ENCODE data around the gene AP4B1. TPM values are rescaled to one million over a fixed set of nuclear protein-coding genes. Genes with fewer than 3 reads are reported as not detected.

AP4B1 gene
- total RNA-seq, 1 experiment from 2014 or later = 11.1 TPM

- H2AFZ ChIP-seq (ENCODE audit: low read depth, low read length, poor library complexity, severe bottlenecking) = peak within 1 kb of the TSS; percentile 53
- intact Hi-C loops (cut with micrococcal nuclease) = loop anchor here (1.0 kb wide), 1 partner anchor 24 kb away; the partner anchor contains the start of gene DCLRE1B
- H3K4me1 ChIP-seq (ENCODE audit: control insufficient read depth in 1 of 2, insufficient read depth in 2 of 2, low read length in 2 of 2) = peaks cover 13 to 29% of the 10 kb centered on the region in 2 experiments; a peak in 3 of 4 replicates
- CTCF ChIA-PET = interaction anchor here (2.1 kb wide), 1 partner anchor 23 kb away, joined by 5 read pairs; the partner anchor contains the start of gene DCLRE1B
- H3K9me3 ChIP-seq (ENCODE audit: control insufficient read depth in 1 of 2, insufficient read depth in 1 of 2, low read depth in 1 of 2, low read length in 2 of 2) = no peaks in the 10 kb centered on the region
- peaks cover 43% of the 10 kb centered on the region for H3K79me2 ChIP-seq (ENCODE audit: insufficient read depth, low read length)
- H3K27ac ChIP-seq (ENCODE audit: low read depth, low read length) = peak within 1 kb of the TSS; percentile 48
- H3K4me3 ChIP-seq (replicated peaks in 1 of 2; ENCODE audit: low read depth in 1 of 2, low read length in 2 of 2) = peak within 1 kb of the TSS; percentile 74 to 84
- H3K9me2 ChIP-seq (ENCODE audit: insufficient read depth) = no peaks in the 10 kb centered on the region
- POLR2A ChIA-PET = interaction anchor here (1.0 to 3.5 kb wide), 3 partner anchors 9 to 24 kb away, joined by 5 to 24 read pairs (median 5); partner anchors contain the start of genes AP4B1 and DCLRE1B
- no peaks in the 10 kb centered on the region for H3K27me3 ChIP-seq (ENCODE audit: insufficient read depth, low read length)
- DNase-seq (ENCODE audit: low read depth, low spot score) = peak; percentile 69
- peak within 1 kb of the TSS; percentile 92 for H3K4me2 ChIP-seq (ENCODE audit: low read length)
- TSS peak; percentile 84 for BruUV-seq (replicated peaks)
- peak within 1 kb of the TSS; percentile 64 for H3K9ac ChIP-seq (ENCODE audit: low read length)
- RAD21 ChIA-PET (ENCODE audit: low non-redundant PET in 1 of 2, low total read pairs in 2 of 2, uncharacterized antibody in 2 of 2, unreplicated experiment in 2 of 2) = interaction anchor here in 1 of 2 experiments (1.5 kb wide), 1 partner anchor 24 kb away, joined by 3 read pairs; the partner anchor contains the start of gene DCLRE1B
- no peaks in the 10 kb centered on the region for H3K36me3 ChIP-seq (ENCODE audit: control insufficient read depth in 1 of 2, insufficient read depth in 2 of 2, low read length in 2 of 2)
- ATAC-seq = peak; percentile 79
- 0 out of 2 replicates have a peak, but pooled peaks cover 2% of the 10 kb centered on the region for H4K20me1 ChIP-seq (ENCODE audit: insufficient read depth)
- TF ChIP-seq, protein P1, sequence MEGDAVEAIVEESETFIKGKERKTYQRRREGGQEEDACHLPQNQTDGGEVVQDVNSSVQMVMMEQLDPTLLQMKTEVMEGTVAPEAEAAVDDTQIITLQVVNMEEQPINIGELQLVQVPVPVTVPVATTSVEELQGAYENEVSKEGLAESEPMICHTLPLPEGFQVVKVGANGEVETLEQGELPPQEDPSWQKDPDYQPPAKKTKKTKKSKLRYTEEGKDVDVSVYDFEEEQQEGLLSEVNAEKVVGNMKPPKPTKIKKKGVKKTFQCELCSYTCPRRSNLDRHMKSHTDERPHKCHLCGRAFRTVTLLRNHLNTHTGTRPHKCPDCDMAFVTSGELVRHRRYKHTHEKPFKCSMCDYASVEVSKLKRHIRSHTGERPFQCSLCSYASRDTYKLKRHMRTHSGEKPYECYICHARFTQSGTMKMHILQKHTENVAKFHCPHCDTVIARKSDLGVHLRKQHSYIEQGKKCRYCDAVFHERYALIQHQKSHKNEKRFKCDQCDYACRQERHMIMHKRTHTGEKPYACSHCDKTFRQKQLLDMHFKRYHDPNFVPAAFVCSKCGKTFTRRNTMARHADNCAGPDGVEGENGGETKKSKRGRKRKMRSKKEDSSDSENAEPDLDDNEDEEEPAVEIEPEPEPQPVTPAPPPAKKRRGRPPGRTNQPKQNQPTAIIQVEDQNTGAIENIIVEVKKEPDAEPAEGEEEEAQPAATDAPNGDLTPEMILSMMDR (IDR thresholded peaks at IDR 0.05 in 2 of 3, conservative IDR thresholded peaks at IDR 0.05 in 1 of 3; ENCODE audit: borderline replicate concordance in 1 of 3, insufficient read depth in 1 of 3, low read depth in 2 of 3, low read length in 2 of 3) = no peak
- TF ChIP-seq ELF1 (IDR thresholded peaks at IDR 0.05; ENCODE audit: borderline replicate concordance, low read depth) (peak; percentile 100), CEBPB (IDR thresholded peaks at IDR 0.05; ENCODE audit: low read depth) (no peak), POLR2AphosphoS5 (IDR thresholded peaks at IDR 0.05; ENCODE audit: low read depth, low read length) (peak; percentile 64), JUND (IDR thresholded peaks at IDR 0.05) (no peak), YY1 (IDR thresholded peaks at IDR 0.05; ENCODE audit: extremely low read depth, insufficient replicate concordance, low read depth, low read length) (peak; percentile 99), REST (IDR thresholded peaks at IDR 0.05; ENCODE audit: low read depth) (no peak), FOSL1 (IDR thresholded peaks at IDR 0.05; ENCODE audit: low read depth) (no peak), ZNF274 (IDR thresholded peaks at IDR 0.05; ENCODE audit: low read depth, low read length) (no peak), EGR1 (IDR thresholded peaks at IDR 0.05; ENCODE audit: low read depth) (peak; percentile 71), TCF7L2 (IDR thresholded peaks at IDR 0.05; ENCODE audit: borderline replicate concordance, extremely low read depth, insufficient read depth, insufficient read length) (peak; percentile 74), CBX3 (IDR thresholded peaks at IDR 0.05; ENCODE audit: low read depth) (no peak), EZH2phosphoT487 (IDR thresholded peaks at IDR 0.05; ENCODE audit: borderline replicate concordance) (no peak), EZH2 (IDR thresholded peaks at IDR 0.05) (no peak), RAD21 (IDR thresholded peaks at IDR 0.05; ENCODE audit: low read depth) (no peak), POLR2A (IDR thresholded peaks at IDR 0.05; ENCODE audit: borderline replicate concordance, extremely low read depth, insufficient read depth, insufficient read length) (peak; percentile 18), ZFX (IDR thresholded peaks at IDR 0.05) (no peak; the same call in 1 of the 2 replicates), SIN3A (IDR thresholded peaks at IDR 0.05; ENCODE audit: low read depth) (peak; percentile 82), SRF (IDR thresholded peaks at IDR 0.05; ENCODE audit: low read depth) (peak; percentile 80), SP1 (IDR thresholded peaks at IDR 0.05; ENCODE audit: low read depth) (peak; percentile 81)
- TF ChIP-seq, protein P2, sequence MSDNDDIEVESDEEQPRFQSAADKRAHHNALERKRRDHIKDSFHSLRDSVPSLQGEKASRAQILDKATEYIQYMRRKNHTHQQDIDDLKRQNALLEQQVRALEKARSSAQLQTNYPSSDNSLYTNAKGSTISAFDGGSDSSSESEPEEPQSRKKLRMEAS (IDR thresholded peaks at IDR 0.05) = peak; percentile 49; the same call in 1 of the 2 replicates
- TF ChIP-seq, protein P3, sequence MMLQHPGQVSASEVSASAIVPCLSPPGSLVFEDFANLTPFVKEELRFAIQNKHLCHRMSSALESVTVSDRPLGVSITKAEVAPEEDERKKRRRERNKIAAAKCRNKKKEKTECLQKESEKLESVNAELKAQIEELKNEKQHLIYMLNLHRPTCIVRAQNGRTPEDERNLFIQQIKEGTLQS (IDR thresholded peaks at IDR 0.05) = no peak
These were observed 24.5 kb upstream of the AP4B1 start, which contains the start of gene HIPK1 for GRCh38 chr1:113928941-113929749. TSS of gene HIPK1 (plus strand) at chr1:113929324.
